HepG2 (cell line): ENCODE results near the gene CFAP100. TPM values are rescaled to one million over a fixed set of nuclear protein-coding genes. Genes with fewer than 3 reads are reported as not detected.

Experiments
- AHDC1 ChIP-seq: sonication (generic); formaldehyde crosslinking; IDR thresholded peaks from 2 replicates; pipeline ENCODE4 v1.5.1; 2020; ENCODE audit warnings: mild to moderate bottlenecking, missing genetic modification reagents, borderline replicate concordance
- FOXO4 ChIP-seq: sonication (generic); formaldehyde crosslinking; conservative IDR thresholded peaks from 2 replicates; pipeline ENCODE4 v1.8.1; 2023; ENCODE audit warnings: missing genetic modification reagents
- MAZ ChIP-seq, 2 experiments: sonication (generic) in 1 of 2; formaldehyde crosslinking in 1 of 2; IDR thresholded peaks; 2 replicates each; pipeline versions ENCODE4 v1.5.0 to v1.6.1; 2012 to 2020; ENCODE audit warnings: low read depth in 2 of 2, mild to moderate bottlenecking in 2 of 2, borderline replicate concordance in 1 of 2, improper control_type of control experiment in 1 of 2, low read length in 1 of 2, missing genetic modification reagents in 1 of 2, moderate library complexity in 1 of 2
- NR2F1 ChIP-seq, 2 experiments: fragments of 450-650 bp in 1 of 2; formaldehyde crosslinking in 1 of 2; IDR thresholded peaks; 2 replicates each; pipeline versions ENCODE4 v1.5.0 to v1.6.1; 2016 to 2020; ENCODE audit warnings: mild to moderate bottlenecking in 1 of 2, missing compliant biosample characterization in 1 of 2, missing genetic modification reagents in 1 of 2, moderate library complexity in 1 of 2
- POLR2AphosphoS5 ChIP-seq: IDR thresholded peaks from 2 replicates; pipeline ENCODE4 v1.6.1; 2012; ENCODE audit warnings: low read depth, low read length
- PPARG ChIP-seq: conservative IDR thresholded peaks from 2 replicates; pipeline ENCODE4 v1.6.1; 2016; ENCODE audit warnings: missing biosample characterization, missing genetic modification reagents
- ZFP37 ChIP-seq: sonication (generic); formaldehyde crosslinking; IDR thresholded peaks from 2 replicates; pipeline ENCODE4 v1.4.0; 2020; ENCODE audit warnings: missing genetic modification reagents, borderline replicate concordance
- ZHX2 ChIP-seq, 2 experiments: sonication (generic) in 1 of 2; formaldehyde crosslinking in 1 of 2; IDR thresholded peaks; 2 replicates each; pipeline versions ENCODE4 v1.6.1 to v1.9.0; 2014 to 2022; ENCODE audit warnings: antibody characterized with exemption in 1 of 2, borderline replicate concordance in 1 of 2, inconsistent platforms in 1 of 2, low read depth in 1 of 2, missing genetic modification reagents in 1 of 2
- ZMAT5 ChIP-seq: sonication (generic); formaldehyde crosslinking; IDR thresholded peaks from 2 replicates; pipeline ENCODE4 v1.5.0; 2020; ENCODE audit warnings: mild to moderate bottlenecking, low read depth, missing genetic modification reagents, borderline replicate concordance
- ZNF274 ChIP-seq: sonication (generic); formaldehyde crosslinking; IDR thresholded peaks from 2 replicates; pipeline ENCODE4 v1.5.1; 2020; ENCODE audit warnings: mild to moderate bottlenecking, missing genetic modification reagents
- ZNF670 ChIP-seq: sonication (generic); formaldehyde crosslinking; IDR thresholded peaks from 2 replicates; pipeline ENCODE4 v1.8.0; 2022; ENCODE audit warnings: mild to moderate bottlenecking, missing genetic modification reagents, borderline replicate concordance
- polyA plus RNA-seq, 8 experiments: library from polyadenylated mRNA; depleted of rRNA in 3 of 8; stranded (reverse) in 7 of 8; unstranded in 1 of 8; fragments of >200 nt; fragmentation: Illumina TruSeq in 4 of 8; extraction: Trizol in 4 of 8; gene quantifications; 2 replicates each; pipeline versions ENCODE4 v1.2.1 to v1.2.3, GENCODE V29; 2011 to 2016; ENCODE audit warnings: low read depth in 4 of 8, missing spikeins in 1 of 8, mixed read lengths in 1 of 8; ENCODE audit not compliant: insufficient read depth in 1 of 8
- total RNA-seq, 5 experiments: library from RNA; depleted of rRNA; stranded (reverse); fragments of >200 nt; fragmentation: Illumina TruSeq; extraction: Trizol; gene quantifications; 2 replicates each; pipeline ENCODE4 v1.2.3, GENCODE V29; 2016; ENCODE audit warnings: low read depth in 1 of 5

CFAP100 gene
- total and polyA plus RNA-seq, 2 of the 13 experiments (the other 11 are each of a cell fraction or from before 2014, with no cell fraction given): 0.32 TPM; not detected in 1

GRCh38 chr3:126352476-126353454 is 41.9 kb upstream of the CFAP100 start (continued):
- no peak for TF ChIP-seq AHDC1
- TF ChIP-seq PPARG (CRISPR knock-in tag): peak; percentile 53; the same call in 1 of the 2 replicates
- TF ChIP-seq NR2F1 (CRISPR knock-in tag; IDR thresholded peaks at IDR 0.05): peak; percentile 68 to 87
- TF ChIP-seq ZMAT5 (CRISPR knock-in tag): no peak
- TF ChIP-seq ZHX2 (IDR thresholded peaks at IDR 0.05; ENCODE audit: low read depth): no peak
- no peak for TF ChIP-seq ZHX2 (CRISPR knock-in tag; IDR thresholded peaks at IDR 0.05; ENCODE audit: borderline replicate concordance)
- TF ChIP-seq ZFP37 (CRISPR knock-in tag): no peak
- TF ChIP-seq ZNF274 (CRISPR knock-in tag): no peak
- no peak for TF ChIP-seq MAZ (IDR thresholded peaks at IDR 0.05; ENCODE audit: borderline replicate concordance, low read depth, low read length)
- no peak for TF ChIP-seq MAZ (CRISPR knock-in tag; IDR thresholded peaks at IDR 0.05; ENCODE audit: low read depth)
- TF ChIP-seq FOXO4 (CRISPR knock-in tag): no peak
- TF ChIP-seq POLR2AphosphoS5: no peak
- TF ChIP-seq ZNF670 (CRISPR knock-in tag): peak; percentile 28; the same call in 1 of the 2 replicates
